GM19468 (cell line): ENCODE measurements around the gene ZFYVE28.
A peak's percentile ranks its signal among the peaks of the same experiment; 100 is the strongest.

ENCODE experiments used
- ATAC-seq: cut with Tn5 transposase; IDR thresholded peaks from one replicate; pipeline ENCODE4 v1.9.1; 2021; ENCODE audit warnings: mild to moderate bottlenecking, moderate library complexity, moderate number of reproducible peaks; ENCODE audit not compliant: unreplicated experiment; ENCODE audit errors: extremely low read depth

Gene ZFYVE28

DNA sequence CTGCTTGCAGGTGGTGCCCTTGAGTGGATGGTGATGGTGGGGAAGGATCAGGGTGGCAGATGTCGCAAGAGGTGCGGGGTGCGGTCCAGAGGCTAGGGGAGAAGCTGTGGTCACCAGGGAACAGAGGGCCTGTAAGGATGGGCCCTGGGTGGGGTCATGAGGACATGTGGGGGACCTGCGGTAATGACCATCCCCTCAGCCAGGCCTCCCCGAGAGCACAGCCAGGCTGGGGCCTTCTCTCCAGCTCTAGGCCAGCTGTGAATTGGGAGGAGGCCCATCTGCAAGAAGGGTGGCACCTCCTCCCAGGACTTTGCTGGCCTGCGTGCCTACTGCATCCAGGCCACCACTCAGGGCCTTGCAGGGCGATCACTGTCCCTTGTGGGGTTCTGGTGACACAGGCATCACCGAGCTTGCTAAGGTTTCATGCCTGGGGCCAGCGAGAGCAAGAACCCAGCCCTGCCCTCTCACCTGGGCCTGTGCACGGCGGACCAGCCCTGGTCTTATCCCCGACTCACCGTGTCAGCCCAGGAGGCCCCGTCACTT, 122.5 kb downstream of the ZFYVE28 start:
- ATAC-seq, result no peak

DNA sequence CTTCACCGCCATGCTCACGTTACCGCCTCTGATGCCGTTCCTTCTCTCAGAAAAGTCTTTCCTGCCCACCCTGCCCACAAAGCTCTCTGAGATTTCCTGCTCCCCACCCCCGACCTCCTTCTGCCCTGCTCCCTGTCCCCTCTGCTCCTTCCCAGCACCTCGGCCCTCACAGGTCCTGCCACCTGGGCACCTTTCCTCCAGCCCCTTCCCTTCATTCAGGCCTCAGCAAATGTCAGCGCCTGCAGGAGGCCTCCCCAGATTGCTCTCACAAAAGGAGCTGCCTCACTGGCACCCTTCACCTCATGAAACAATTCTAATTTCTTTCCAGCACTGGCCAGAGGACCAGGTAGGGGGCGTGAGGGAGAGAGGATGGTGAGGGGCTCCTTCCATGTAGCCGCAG, 122.9 kb downstream of the ZFYVE28 start:
- ATAC-seq, result no peak

DNA sequence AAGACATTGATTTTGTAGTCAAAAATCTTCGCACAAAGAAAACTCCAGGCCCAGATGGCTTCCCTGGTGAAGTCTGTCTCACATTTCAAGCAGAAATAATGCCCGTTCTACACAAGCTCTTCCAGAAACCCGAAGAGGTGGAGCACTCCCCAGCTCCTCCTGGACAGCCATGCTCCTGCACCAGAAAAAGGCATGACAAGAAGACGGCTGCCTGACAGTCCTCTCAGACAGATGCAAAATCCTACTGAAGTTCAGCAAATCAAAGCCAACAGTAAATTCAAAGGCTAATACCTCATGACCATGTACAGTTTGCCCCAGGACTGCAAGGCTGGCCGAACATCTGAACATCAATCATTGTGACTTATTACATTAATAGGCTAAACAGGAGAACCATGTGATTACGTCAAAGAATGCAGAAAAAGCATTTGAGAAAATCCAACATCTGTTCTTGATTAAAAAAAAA, 125.8 kb downstream of the ZFYVE28 start:
- ATAC-seq, result no peak

- ATAC-seq, result no peak
Measured at GRCh38 chr4:2291705-2292645, 126.5 kb downstream of the ZFYVE28 start.

DNA sequence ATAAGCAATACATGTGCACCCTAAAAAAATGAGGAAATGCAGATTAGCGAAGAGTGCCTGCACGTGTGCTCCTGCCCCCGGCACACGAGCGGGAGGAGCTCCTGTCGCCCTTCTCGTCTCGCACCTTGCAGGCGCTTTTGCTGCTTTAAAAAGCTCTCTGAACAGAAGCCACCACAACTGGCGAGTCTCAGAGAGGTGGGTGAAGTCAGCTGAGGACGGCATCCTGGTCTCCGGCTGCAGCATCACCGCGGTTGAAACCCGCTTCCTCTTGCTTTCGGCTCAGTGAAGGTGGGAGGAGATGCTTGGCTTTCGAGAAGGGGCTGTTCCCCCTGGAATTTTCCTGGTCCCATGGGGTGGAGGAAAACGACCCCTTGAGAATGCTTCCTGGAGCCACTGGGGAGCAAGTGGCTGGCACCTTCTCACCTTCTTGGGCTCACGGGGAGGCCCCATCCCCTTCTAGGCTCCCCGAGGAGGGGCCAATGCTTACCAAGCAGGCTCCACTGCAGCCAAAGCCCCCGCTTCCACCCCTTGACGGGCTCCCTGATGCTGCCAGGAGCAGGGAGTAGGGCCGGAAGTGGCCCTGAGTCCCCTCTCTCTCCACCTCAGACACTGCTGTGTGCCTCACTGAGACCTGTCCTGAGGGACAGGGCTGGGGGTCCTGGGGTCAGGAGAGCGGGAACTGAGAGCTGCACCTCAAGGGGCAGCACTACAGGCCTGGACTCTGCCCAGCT, 127.3 kb downstream of the ZFYVE28 start:
- no peak for ATAC-seq

- no peak for ATAC-seq
Measured at GRCh38 chr4:2290488-2290887, 128.0 kb downstream of the ZFYVE28 start.

DNA sequence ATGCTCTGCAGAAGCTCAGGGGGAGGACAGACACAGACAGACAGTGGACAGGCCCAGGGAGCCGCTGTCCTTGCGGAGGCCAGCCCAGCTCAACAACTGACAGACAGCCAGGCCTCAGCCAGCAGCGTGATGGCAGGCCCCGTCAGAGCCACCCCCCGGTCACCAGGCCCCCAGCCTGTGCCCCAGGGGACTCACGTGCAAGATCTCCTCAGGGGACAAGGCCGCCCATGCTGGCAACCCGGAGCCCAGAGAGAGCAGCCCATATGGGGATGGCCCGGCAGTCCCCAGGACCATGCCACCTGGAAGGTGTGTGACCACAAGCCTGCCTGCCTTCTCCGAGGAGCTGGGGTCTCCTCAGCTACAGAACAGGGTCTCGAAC, 128.5 kb downstream of the ZFYVE28 start:
- no peak for ATAC-seq

GRCh38 chr4:2289311-2289954, 129.0 kb downstream of the ZFYVE28 start:
- no peak for ATAC-seq

DNA sequence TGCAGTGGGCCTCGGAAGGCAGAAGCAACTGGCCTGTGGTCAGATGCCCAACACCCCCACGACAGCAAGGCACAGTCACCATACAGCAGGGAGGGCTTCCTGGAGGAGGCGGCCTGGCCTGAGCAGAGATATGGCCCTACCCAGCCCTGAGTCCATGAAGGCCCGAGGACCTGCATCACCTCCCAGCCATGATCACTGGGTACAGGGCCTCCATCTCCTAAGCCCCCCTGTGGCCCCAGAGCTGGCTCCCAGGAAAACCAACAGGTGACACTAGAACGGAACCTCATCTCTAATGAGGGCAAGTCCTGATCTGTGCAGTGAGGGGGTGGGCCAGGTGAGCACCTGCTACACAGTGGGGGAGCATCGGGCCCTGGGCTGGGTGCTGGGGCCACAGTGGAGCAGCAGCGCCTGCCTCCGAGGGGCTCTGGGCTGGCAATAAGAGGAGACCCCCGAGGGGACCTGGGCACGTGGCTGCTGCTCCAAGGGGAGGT, 130.3 kb downstream of the ZFYVE28 start:
- ATAC-seq, result no peak

DNA sequence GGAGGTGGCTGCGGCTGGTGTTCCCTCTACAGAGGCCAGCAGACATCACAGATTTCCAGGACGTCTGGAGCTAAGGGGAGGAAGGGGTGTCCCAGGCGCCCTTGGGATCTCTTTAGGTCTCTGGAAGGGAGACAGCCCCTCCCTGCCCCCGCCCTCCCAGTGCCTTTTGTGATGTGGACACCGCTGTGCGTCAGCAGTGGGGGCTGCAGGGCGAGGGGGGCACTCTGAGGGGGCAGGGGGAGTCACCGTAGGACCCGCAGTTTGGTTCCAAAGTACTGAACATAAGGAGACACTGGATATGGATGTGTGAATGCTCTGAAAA, 130.9 kb downstream of the ZFYVE28 start:
- ATAC-seq, result no peak

- ATAC-seq, result no peak
Measured at GRCh38 chr4:2286904-2287593, 131.4 kb downstream of the ZFYVE28 start.

DNA sequence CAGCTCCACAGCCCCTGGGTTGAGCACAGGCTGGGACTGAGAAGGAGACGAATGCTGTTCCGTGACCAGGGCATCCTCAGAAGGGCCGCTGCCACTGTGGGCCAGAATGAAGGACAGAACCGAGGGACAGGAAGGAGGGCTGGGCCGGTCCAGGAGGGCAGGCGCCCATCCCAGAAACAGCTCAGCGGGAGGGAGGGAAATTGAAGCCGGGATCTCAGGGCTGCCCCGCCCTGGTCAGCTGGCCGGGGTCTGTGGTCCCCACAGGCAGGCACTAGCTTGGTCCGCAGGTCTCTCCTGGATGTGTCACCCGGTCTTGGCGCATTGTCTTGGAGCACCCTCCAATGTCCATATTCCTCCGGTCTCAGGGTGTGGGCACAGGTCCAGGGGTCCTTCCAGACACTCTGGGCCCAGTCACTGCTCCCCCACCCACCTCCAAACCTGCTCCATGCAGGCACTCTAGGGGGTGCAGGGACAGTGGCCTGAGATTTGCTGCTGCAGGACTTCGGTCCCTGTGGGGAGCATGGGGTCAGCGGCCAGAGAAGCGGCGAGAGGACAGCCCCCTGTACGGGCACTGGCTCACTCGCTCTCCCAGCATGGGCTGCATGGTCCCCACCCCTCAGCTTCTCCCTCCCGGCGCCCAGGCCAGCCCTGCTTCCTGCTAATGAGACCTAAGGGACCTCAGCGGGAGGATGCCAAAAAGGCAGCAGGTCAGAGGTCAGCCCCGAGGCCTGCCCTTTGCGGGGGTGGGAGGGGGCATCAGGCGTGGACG, 132.6 kb downstream of the ZFYVE28 start:
- ATAC-seq, result no peak

DNA sequence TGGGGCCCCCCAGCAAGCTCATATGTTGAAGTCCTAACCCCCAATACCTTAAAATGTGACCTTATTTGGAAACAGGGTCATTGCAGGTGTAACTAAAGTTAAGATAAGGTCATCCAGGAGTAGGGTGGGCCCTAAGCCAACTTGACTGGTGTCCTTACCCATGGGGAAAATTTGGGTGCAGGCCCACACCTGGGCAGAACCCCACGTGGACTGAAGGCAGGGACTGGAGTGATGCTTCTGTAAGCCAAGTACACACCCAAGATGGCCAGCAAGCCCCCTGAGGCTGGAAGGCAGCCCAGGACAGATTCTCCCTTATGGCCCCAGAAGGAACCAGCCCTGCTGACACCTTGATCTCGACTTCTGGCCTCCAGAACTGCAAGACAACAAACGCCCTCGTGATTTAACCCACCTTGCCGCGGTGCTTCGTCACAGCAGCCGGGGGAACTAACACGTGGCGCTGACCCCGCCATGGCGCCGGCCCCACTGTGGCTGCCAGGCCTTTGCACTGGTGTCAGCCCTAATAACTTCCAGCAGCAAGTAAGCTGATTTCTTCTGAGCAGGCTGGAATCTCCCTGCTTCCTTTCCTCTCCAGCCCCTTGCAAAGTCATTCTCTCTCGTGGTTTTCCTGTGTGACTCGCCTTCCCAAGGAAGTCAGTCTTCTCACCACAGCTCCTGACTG, 133.4 kb downstream of the ZFYVE28 start:
- no peak for ATAC-seq

- no peak for ATAC-seq
Measured at GRCh38 chr4:2284161-2284933, 134.1 kb downstream of the ZFYVE28 start.

GRCh38 chr4:2283199-2283711, 135.2 kb downstream of the ZFYVE28 start:
- no peak for ATAC-seq

- peak; percentile 75 for ATAC-seq
Measured at GRCh38 chr4:2281575-2282343, 136.7 kb downstream of the ZFYVE28 start.
